Measurements from ENCODE around the gene TBX15. TPM values are rescaled to one million over a fixed set of nuclear protein-coding genes. Genes with fewer than 3 reads are reported as not detected.

TBX15 gene
- total and polyA plus RNA-seq, 9 of the 15 experiments (the other 6 are each of a cell fraction or from before 2014, with no cell fraction given): 0.03 to 3.4 (median 2.3) TPM

DNA sequence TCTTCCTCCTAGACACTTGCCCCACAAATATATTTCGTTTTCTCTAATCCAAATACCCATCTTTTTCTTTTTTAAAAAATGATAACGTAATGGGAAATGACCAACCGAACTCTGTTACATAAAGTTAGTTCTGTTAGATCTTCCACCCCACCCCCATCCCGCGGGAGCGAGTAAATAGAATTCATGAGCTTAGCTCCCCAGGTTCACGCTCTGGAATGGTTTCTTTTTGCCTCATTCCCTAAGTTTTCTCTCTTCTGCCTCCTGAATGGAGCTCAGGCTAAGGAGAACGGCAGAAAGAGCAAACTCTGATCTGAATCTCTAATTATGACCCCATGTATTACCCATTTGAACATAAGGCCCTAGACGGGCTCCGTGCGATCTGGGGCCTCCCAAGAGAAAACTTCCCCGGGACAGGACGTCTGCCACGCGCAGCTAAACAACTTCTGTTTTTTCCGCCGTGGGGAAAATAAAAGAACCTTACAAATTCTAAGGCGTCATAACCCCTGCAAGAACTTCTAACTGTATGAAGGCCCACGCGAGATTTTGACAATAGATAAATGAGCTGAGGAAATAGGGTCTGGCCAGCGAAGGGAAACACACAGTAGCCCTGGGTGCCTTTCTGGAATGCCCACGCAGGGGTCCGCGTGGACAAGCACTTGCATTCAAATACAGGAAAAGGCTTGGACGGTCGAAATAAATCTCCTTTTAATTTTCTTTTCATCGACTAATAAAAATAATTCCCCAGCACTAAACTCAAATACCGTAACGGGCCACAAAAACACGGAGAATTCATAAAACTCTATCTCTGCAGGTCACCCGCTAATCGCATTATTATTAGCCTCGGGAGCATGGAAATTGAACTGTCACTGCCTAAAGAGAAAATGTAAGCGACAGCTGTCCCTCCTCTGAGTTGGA, 2.2 kb downstream of the TBX15 start:
- CTCF ChIA-PET (ENCODE audit: low intra/inter-chr PET ratio): no interaction called here
- peaks cover 46 to 82% of the 10 kb centered on the region in 2 experiments for H3K27me3 ChIP-seq (ENCODE audit: control insufficient read depth in 2 of 2, insufficient read depth in 2 of 2, low read length in 2 of 2)

More for the DNA sequence above, 2.2 kb downstream of the TBX15 start:
- POLR2A ChIA-PET: interaction anchor here (0.5 to 0.8 kb wide), 2 partner anchors 14 to 683 kb away, joined by 3 read pairs; no protein-coding TSS in a partner anchor
- no peaks in the 10 kb centered on the region for H3K9me3 ChIP-seq (replicated peaks; ENCODE audit: control insufficient read depth, insufficient read depth, low read depth, low read length)
- DNase-seq (ENCODE audit: extremely low read depth in 1 of 4, low spot score in 3 of 4): no peak
- peak overlapping the region; percentile 29 for H3K4me3 ChIP-seq
- H4K20me1 ChIP-seq (replicated peaks; ENCODE audit: control insufficient read depth, insufficient read depth, low read length): no peaks in the 10 kb centered on the region
- H3K9me1 ChIP-seq (ENCODE audit: control insufficient read depth, insufficient read depth, low read length): no peaks in the 10 kb centered on the region
- BruUV-seq (replicated peaks): no TSS peak
- H3K4me1 ChIP-seq (replicated peaks in 1 of 2; ENCODE audit: control insufficient read depth in 2 of 2, insufficient read depth in 2 of 2, low read length in 2 of 2): peaks cover 0 to 23% of the 10 kb centered on the region in 2 experiments; a peak in 3 of 5 replicates
- no peak for FAIRE-seq
- H2AFZ ChIP-seq (ENCODE audit: low read depth, low read length): no peak overlapping the region
- H3K4me2 ChIP-seq (ENCODE audit: insufficient read depth, low read length): peak overlapping the region; percentile 49; the same call in 1 of the 2 replicates
- peaks cover 5% of the 10 kb centered on the region; the same call in 1 of the 3 replicates for H3K79me2 ChIP-seq (ENCODE audit: control insufficient read depth, insufficient read depth, low read length)
- no peak for ATAC-seq
- TF ChIP-seq, protein P1, sequence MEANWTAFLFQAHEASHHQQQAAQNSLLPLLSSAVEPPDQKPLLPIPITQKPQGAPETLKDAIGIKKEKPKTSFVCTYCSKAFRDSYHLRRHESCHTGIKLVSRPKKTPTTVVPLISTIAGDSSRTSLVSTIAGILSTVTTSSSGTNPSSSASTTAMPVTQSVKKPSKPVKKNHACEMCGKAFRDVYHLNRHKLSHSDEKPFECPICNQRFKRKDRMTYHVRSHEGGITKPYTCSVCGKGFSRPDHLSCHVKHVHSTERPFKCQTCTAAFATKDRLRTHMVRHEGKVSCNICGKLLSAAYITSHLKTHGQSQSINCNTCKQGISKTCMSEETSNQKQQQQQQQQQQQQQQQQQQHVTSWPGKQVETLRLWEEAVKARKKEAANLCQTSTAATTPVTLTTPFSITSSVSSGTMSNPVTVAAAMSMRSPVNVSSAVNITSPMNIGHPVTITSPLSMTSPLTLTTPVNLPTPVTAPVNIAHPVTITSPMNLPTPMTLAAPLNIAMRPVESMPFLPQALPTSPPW (CRISPR knock-in tag; IDR thresholded peaks at IDR 0.05): 0 out of 2 replicates have a peak, but pooled peaks have one; percentile 9
- TF ChIP-seq ZNF695 (CRISPR knock-in tag; IDR thresholded peaks at IDR 0.05) (no peak), CXXC5 (CRISPR knock-in tag; IDR thresholded peaks at IDR 0.05) (peak; percentile 10; the same call in 1 of the 2 replicates), POLR3A (IDR thresholded peaks at IDR 0.05; ENCODE audit: borderline replicate concordance, extremely low read depth, insufficient read depth, insufficient read length) (no peak)
- TF ChIP-seq, protein P2, sequence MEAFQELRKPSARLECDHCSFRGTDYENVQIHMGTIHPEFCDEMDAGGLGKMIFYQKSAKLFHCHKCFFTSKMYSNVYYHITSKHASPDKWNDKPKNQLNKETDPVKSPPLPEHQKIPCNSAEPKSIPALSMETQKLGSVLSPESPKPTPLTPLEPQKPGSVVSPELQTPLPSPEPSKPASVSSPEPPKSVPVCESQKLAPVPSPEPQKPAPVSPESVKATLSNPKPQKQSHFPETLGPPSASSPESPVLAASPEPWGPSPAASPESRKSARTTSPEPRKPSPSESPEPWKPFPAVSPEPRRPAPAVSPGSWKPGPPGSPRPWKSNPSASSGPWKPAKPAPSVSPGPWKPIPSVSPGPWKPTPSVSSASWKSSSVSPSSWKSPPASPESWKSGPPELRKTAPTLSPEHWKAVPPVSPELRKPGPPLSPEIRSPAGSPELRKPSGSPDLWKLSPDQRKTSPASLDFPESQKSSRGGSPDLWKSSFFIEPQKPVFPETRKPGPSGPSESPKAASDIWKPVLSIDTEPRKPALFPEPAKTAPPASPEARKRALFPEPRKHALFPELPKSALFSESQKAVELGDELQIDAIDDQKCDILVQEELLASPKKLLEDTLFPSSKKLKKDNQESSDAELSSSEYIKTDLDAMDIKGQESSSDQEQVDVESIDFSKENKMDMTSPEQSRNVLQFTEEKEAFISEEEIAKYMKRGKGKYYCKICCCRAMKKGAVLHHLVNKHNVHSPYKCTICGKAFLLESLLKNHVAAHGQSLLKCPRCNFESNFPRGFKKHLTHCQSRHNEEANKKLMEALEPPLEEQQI (IDR thresholded peaks at IDR 0.05): no peak
- TF ChIP-seq, protein P3, sequence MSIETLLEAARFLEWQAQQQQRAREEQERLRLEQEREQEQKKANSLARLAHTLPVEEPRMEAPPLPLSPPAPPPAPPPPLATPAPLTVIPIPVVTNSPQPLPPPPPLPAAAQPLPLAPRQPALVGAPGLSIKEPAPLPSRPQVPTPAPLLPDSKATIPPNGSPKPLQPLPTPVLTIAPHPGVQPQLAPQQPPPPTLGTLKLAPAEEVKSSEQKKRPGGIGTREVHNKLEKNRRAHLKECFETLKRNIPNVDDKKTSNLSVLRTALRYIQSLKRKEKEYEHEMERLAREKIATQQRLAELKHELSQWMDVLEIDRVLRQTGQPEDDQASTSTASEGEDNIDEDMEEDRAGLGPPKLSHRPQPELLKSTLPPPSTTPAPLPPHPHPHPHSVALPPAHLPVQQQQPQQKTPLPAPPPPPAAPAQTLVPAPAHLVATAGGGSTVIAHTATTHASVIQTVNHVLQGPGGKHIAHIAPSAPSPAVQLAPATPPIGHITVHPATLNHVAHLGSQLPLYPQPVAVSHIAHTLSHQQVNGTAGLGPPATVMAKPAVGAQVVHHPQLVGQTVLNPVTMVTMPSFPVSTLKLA (conservative IDR thresholded peaks at IDR 0.05): no peak
- no peaks in the 10 kb centered on the region for H3K36me3 ChIP-seq (ENCODE audit: control insufficient read depth, insufficient read depth, low read length)
- H3K27ac ChIP-seq (ENCODE audit: extremely low read depth, low read depth, low read length): peak overlapping the region; percentile 43; the same call in 2 of the 3 replicates
- 23% methylated on average over 34 of the region's 34 CpGs for WGBS (ENCODE audit: insufficient coverage, low coverage, missing lambda C conversion rate)
- peak overlapping the region in 1 of 2 experiments; percentile 37; a peak in 1 of 4 replicates for H3K9ac ChIP-seq (ENCODE audit: insufficient read depth in 1 of 2, low read depth in 2 of 2, low read length in 2 of 2)
- intact Hi-C loops (cut with micrococcal nuclease): loop anchor here (2.0 kb wide), 1 partner anchor 15 kb away; no protein-coding TSS in a partner anchor
- in situ Hi-C loops (cut with MboI): no loop called here
